Measurements from ENCODE around the gene SLC27A5. TPM values are rescaled to one million over a fixed set of nuclear protein-coding genes. Genes with fewer than 3 reads are reported as not detected.
A peak's percentile ranks its signal among the peaks of the same experiment; 100 is the strongest.

The SLC27A5 gene
- total RNA-seq, 1 donor from 2014 or later, result 6.8 TPM

GRCh38 chr19:58498316-58499020 lies 13.3 kb downstream of the SLC27A5 start:
- Histone ChIP-seq H3K9me3 (ENCODE audit: insufficient read depth, low read depth, low read length) (peaks cover 4% of the 10 kb centered on the region), H3K36me3 (ENCODE audit: insufficient read depth, low read length) (no peaks in the 10 kb centered on the region), H3K27ac (ENCODE audit: low read depth, low read length) (no peak overlapping the region), H3K9ac (ENCODE audit: low read length) (no peak overlapping the region), H3K4me1 (ENCODE audit: insufficient read depth, low read length) (peaks cover 4% of the 10 kb centered on the region), H3K27me3 (ENCODE audit: insufficient read depth, low read length) (no peaks in the 10 kb centered on the region), H3K4me2 (ENCODE audit: low read length) (peak overlapping the region; percentile 93), H3K79me2 (ENCODE audit: insufficient read depth, low read length) (no peaks in the 10 kb centered on the region), H3K4me3 (ENCODE audit: insufficient read depth, low read depth, low read length) (peak overlapping the region; percentile 48), H4K20me1 (ENCODE audit: insufficient read depth, low read length) (no peaks in the 10 kb centered on the region), H2AFZ (ENCODE audit: low read depth, low read length) (peak overlapping the region; percentile 66)
- FAIRE-seq (no peak), DNase-seq (ENCODE audit: low read depth) (no peak)
- H3K27me3 Mint-ChIP-seq (ENCODE audit: low read depth, unreplicated experiment), result no peaks in the 10 kb centered on the region
- H3K4me1 Mint-ChIP-seq (ENCODE audit: low read depth, unreplicated experiment), result peaks cover 8% of the 10 kb centered on the region
- H3K4me3 Mint-ChIP-seq (ENCODE audit: unreplicated experiment), result peak overlapping the region; percentile 91
- TF ChIP-seq EZH2 (IDR thresholded peaks at IDR 0.05; ENCODE audit: insufficient read depth, low read length) (no peak), CTCF (IDR thresholded peaks at IDR 0.05; ENCODE audit: insufficient read depth, low read depth, low read length) (no peak)
- H3K9me3 Mint-ChIP-seq (ENCODE audit: unreplicated experiment), result no peaks in the 10 kb centered on the region
- H3K36me3 Mint-ChIP-seq (ENCODE audit: low read depth, unreplicated experiment), result peaks cover 8% of the 10 kb centered on the region
- peak overlapping the region; percentile 41 for H3K27ac Mint-ChIP-seq (ENCODE audit: unreplicated experiment)

- Mint-ChIP-seq H3K4me1 (ENCODE audit: low read depth, unreplicated experiment) (peaks cover 8% of the 10 kb centered on the region), H3K9me3 (ENCODE audit: unreplicated experiment) (no peaks in the 10 kb centered on the region), H3K27ac (ENCODE audit: unreplicated experiment) (peak overlapping the region; percentile 41), H3K36me3 (ENCODE audit: low read depth, unreplicated experiment) (peaks cover 8% of the 10 kb centered on the region), H3K4me3 (ENCODE audit: unreplicated experiment) (peak overlapping the region; percentile 45), H3K27me3 (ENCODE audit: low read depth, unreplicated experiment) (no peaks in the 10 kb centered on the region)
- no peaks in the 10 kb centered on the region for H3K27me3 ChIP-seq (ENCODE audit: insufficient read depth, low read length)
- FAIRE-seq, result no peak
- no peaks in the 10 kb centered on the region for H4K20me1 ChIP-seq (ENCODE audit: insufficient read depth, low read length)
- TF ChIP-seq EZH2 (IDR thresholded peaks at IDR 0.05; ENCODE audit: insufficient read depth, low read length) (no peak), CTCF (IDR thresholded peaks at IDR 0.05; ENCODE audit: insufficient read depth, low read depth, low read length) (no peak)
- no peaks in the 10 kb centered on the region for H3K79me2 ChIP-seq (ENCODE audit: insufficient read depth, low read length)
- peaks cover 4% of the 10 kb centered on the region for H3K9me3 ChIP-seq (ENCODE audit: insufficient read depth, low read depth, low read length)
- H3K4me2 ChIP-seq (ENCODE audit: low read length), result no peak overlapping the region
- H2AFZ ChIP-seq (ENCODE audit: low read depth, low read length), result no peak overlapping the region
- H3K27ac ChIP-seq (ENCODE audit: low read depth, low read length), result no peak overlapping the region
- DNase-seq (ENCODE audit: low read depth), result no peak
- no peaks in the 10 kb centered on the region for H3K36me3 ChIP-seq (ENCODE audit: insufficient read depth, low read length)
- no peak overlapping the region for H3K9ac ChIP-seq (ENCODE audit: low read length)
- no peak overlapping the region for H3K4me3 ChIP-seq (ENCODE audit: insufficient read depth, low read depth, low read length)
- peaks cover 4% of the 10 kb centered on the region for H3K4me1 ChIP-seq (ENCODE audit: insufficient read depth, low read length)
Observed at GRCh38 chr19:58497634-58498170, 14.1 kb downstream of the SLC27A5 start.

GRCh38 chr19:58492265-58492664 lies 19.5 kb downstream of the SLC27A5 start:
- Mint-ChIP-seq H3K27ac (ENCODE audit: unreplicated experiment) (no peak overlapping the region), H3K27me3 (ENCODE audit: low read depth, unreplicated experiment) (no peaks in the 10 kb centered on the region), H3K4me1 (ENCODE audit: low read depth, unreplicated experiment) (no peaks in the 10 kb centered on the region), H3K4me3 (ENCODE audit: unreplicated experiment) (no peak overlapping the region), H3K9me3 (ENCODE audit: unreplicated experiment) (peaks cover 3% of the 10 kb centered on the region), H3K36me3 (ENCODE audit: low read depth, unreplicated experiment) (peaks cover 5% of the 10 kb centered on the region)
- Histone ChIP-seq H3K9me3 (ENCODE audit: insufficient read depth, low read depth, low read length) (no peaks in the 10 kb centered on the region), H3K9ac (ENCODE audit: low read length) (no peak overlapping the region), H3K4me1 (ENCODE audit: insufficient read depth, low read length) (no peaks in the 10 kb centered on the region), H3K79me2 (ENCODE audit: insufficient read depth, low read length) (no peaks in the 10 kb centered on the region), H3K4me2 (ENCODE audit: low read length) (no peak overlapping the region), H3K4me3 (ENCODE audit: insufficient read depth, low read depth, low read length) (no peak overlapping the region), H2AFZ (ENCODE audit: low read depth, low read length) (no peak overlapping the region), H3K27me3 (ENCODE audit: insufficient read depth, low read length) (no peaks in the 10 kb centered on the region), H3K36me3 (ENCODE audit: insufficient read depth, low read length) (no peaks in the 10 kb centered on the region), H4K20me1 (ENCODE audit: insufficient read depth, low read length) (no peaks in the 10 kb centered on the region), H3K27ac (ENCODE audit: low read depth, low read length) (no peak overlapping the region)
- FAIRE-seq (no peak), DNase-seq (ENCODE audit: low read depth) (no peak)
- no peak for TF ChIP-seq EZH2 (IDR thresholded peaks at IDR 0.05; ENCODE audit: insufficient read depth, low read length)
- no peak for TF ChIP-seq CTCF (IDR thresholded peaks at IDR 0.05; ENCODE audit: insufficient read depth, low read depth, low read length)

Data from astrocyte (in vitro differentiated cells and primary cell).